DMS153 treated with DMSO at 0.1 percent for 48 hours (cell line): ENCODE data around the gene SREK1IP1.
"Not testable (repeated sequence)": the region's sequence is repeated elsewhere in the genome, so short reads cannot be mapped to it uniquely, and the experiment has no call there.

Source experiments
- DNase-seq: peaks from one replicate; lab custom pipeline; 2025; ENCODE audit not compliant: unreplicated experiment; lab: John Stamatoyannopoulos, UW

The SREK1IP1 gene

DNA sequence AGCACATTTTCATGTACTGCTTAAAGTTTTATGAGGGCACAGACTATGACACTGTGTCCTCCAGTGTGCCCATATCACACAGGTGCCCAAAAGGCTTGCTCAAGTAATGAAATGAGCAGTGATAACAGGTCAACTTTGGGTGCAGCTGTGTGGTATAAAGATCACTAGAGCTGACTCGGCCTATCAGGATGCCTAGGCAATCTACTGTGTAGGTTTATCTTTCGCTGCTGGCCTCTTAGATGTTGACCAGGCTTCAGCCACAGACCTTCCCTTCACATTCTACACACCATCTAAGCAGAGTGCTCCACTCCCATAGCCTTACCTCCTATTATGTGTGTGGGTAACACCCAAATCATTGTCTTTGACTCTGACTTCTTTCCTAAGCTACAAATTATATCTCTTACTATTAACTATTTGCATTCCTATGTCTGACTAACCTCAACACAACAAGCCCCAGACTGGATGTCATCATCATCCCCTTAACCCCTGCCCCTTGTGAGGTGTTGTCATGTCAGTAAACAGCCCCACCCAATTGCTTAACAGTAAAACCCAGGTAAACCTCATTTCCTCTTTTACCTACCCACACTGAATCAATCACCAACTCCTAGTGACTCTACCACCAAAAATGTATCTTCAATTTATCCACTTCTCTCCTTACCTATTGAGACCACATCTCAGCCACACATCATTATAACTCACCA lies 2.5 kb downstream of the SREK1IP1 start:
- DNase-seq = no peak

- DNase-seq = no peak
Measured at GRCh38 chr5:64763948-64764503, 4.5 kb downstream of the SREK1IP1 start.

GRCh38 chr5:64759960-64760660 lies 8.4 kb downstream of the SREK1IP1 start:
- DNase-seq = no peak

- DNase-seq = no peak
Measured at GRCh38 chr5:64758901-64759300, 9.6 kb downstream of the SREK1IP1 start.

GRCh38 chr5:64754066-64754465 lies 14.4 kb downstream of the SREK1IP1 start:
- no peak for DNase-seq

GRCh38 chr5:64749385-64749784 lies 19.1 kb downstream of the SREK1IP1 start:
- DNase-seq = no peak

DNA sequence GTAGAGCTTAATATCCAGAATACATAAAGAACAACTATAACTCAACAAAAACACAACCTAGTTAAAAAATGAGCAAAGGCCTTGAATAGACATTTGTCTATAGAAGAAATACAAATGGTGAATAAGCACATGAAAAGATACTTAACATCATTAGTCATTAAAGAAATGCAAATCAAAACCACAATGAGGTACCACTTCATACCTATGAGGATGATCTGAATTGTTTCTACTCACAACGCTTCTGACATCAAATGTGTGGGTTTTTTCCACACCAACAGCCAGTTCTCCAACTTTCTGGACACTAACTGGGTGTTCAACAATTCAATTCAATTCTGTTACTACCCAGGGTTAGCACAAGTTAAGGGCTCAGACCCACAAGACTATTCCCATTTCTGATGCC lies 22.0 kb downstream of the SREK1IP1 start:
- no peak for DNase-seq

DNA sequence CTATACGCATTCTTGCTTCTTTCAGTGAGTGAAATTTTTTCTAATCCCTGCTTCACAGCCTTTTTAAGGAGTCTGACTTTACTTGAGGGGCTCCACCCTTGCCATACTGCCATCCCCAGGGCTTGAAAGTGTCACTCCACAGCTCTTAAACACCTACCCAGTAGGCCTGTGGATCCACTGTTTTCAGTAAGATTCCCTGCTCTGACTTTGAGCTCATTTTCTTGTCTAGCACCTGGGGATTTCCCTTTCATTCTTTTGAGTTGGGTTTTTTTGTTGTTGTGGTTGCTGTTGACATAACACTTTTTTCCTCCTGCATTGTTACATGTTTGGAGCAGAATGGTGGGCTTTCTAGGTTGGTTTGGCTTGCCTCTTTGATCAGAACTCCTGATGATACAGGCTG lies 23.6 kb downstream of the SREK1IP1 start:
- DNase-seq = no peak

GRCh38 chr5:64742821-64743220 lies 25.7 kb downstream of the SREK1IP1 start:
- no peak for DNase-seq

GRCh38 chr5:64742411-64742810 lies 26.1 kb downstream of the SREK1IP1 start:
- DNase-seq = no peak

GRCh38 chr5:64727150-64727549 lies 41.3 kb downstream of the SREK1IP1 start:
- DNase-seq = no peak

DNA sequence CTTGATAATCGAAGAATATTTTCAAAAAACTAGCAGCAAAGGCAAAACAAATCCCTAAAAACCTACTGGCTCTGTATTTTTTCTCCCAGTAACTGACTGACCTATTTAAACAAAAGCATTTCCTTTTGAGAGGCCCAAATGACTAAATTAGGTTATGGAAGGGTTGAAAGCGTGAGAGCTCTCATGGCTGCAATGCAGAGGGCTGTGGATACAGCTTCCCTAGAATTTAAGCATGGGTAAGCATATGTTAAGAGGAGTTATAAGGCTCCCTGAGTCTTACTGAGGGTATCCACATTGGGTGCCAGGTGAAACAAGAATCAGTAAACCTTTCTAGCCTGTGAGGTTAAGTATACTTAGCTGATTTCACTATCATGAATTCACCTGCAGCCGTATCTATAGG lies 45.9 kb downstream of the SREK1IP1 start:
- DNase-seq = no peak

DNA sequence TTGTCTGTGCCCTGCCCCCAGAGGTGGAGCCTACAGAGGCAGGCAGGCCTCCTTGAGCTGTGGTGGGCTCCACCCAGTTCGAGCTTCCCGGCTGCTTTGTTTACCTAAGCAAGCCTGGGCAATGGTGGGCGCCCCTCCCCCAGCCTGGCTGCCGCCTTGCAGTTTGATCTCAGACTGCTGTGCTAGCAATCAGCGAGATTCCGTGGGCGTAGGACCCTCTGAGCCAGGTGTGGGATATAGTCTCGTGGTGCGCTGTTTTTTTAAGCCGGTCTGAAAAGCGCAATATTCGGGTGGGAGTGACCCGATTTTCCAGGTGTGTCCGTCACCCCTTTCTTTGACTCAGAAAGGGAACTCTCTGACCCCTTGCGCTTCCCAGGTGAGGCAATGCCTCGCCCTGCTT lies 54.0 kb downstream of the SREK1IP1 start:
- DNase-seq = not testable (repeated sequence)

- no peak for DNase-seq
Measured at GRCh38 chr5:64707191-64707590, 61.3 kb downstream of the SREK1IP1 start.

DNA sequence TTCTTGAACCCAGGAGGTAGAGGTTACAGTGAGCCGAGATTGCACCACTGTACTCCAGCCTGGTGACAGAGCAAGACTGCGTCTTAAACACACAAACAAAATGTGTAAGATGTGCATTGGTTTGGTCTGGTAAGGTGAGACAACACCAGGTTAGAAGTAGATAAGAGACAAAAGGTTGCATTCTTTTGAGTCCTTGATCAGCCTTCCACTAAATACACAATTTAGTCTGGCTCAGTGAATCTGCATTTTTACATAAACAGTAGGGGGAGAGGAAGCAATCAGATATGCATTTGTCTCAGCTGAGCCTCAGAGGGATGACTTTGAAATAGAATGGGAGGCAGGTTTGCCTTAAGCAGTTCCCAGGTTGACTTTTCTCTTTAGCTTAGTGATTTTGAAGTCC lies 62.4 kb downstream of the SREK1IP1 start:
- not testable (repeated sequence) for DNase-seq

DNA sequence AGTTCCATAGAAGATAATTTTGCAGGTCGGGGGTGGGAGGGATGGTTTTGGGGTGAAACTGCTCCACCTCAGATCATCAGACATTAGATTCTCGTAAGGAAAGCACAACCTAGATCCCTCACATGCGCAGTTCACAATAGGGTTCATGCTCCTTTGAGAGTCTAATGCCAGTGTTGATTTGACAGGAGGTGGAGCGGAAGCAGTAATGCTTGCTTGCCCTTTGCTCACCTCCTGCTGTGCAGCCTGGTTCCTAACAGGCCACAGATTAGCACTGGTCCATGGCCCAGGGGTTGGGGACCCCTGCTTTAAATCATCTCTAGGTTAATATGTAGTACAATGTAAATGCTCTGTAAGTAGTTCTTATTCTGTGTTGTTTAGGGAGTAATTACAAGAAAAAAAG lies 67.7 kb downstream of the SREK1IP1 start:
- DNase-seq = no peak

DNA sequence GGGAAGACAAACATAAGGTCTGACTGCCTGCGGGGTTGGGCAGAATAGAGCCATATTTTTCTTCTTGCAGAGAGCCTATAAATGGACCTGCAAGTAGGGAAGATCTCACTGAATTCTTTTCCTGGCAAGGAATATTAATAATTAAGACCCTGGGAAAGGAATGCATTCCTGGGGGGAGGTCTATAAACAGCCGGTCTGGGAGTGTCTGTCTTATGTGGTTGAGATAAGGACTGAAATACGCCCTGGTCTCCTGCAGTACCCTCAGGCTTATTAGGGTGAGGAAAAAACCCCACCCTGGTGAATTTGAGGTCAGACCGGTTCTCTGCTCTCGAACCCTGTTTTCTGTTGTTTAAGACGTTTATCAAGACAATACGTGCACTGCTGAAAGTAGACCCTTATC lies 72.1 kb downstream of the SREK1IP1 start:
- not testable (repeated sequence) for DNase-seq

DNA sequence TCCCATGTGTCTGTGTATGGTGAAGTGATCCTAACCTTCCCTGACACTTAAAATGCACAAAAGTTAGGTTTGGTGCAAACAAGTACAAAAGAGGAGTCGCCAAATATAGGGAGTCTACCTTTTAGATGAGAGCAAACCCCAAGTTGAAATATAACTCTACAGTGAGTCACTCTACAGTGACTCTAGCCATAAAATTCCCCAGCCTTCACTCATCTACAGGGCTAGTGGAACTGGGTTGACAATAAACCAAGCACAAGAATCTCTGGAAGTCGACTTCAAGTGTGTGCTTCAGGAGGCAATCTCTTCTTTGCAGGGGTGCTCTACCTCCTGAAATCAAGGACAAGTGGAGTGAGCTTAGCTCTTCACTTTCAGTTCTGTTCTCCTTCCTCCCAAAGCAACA lies 74.9 kb downstream of the SREK1IP1 start:
- DNase-seq = no peak

- DNase-seq = no peak
Measured at GRCh38 chr5:64691291-64691690, 77.2 kb downstream of the SREK1IP1 start.

DNA sequence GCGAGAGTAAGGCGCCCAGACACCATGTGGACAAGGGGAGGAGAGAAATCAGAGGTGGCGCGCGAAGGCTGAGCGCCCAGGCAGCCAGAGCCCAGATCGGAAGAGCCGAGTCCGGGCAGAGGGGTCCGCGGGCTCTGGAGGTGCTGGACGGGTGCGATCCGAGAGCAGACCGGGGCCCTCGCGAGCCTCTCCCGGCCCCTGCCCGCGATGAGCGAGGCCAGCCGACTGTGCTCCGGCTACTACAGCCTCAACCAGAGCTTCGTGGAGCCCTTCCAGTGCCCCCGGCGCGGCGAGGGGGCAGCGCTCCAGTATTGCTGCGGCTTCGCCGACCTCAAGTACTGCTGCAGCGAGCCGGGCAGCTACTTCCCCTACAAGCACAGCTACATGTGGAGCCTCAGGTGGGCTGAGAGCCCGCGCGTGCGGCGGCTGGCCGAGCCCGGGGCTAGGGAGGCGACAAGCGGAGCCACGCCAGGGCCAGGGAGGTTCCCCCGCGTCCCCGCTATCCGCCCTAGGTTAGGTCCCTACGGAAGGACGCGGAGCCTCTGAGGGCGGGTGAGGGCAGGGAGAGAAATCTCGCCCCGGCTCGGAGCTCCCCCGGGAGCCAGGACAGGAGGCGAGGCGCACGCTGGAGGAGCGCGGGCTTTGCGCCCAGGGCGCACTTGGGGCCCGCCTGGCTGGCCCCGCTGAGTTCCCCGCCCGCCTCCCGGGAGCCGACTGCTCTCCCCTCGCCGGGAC lies 77.9 kb downstream of the SREK1IP1 start, which contains the start of gene SHISAL2B:
Gene SHISAL2B, plus strand, starts transcription at position 87 of the 735 bp plus-strand sequence. Its CDS starts 121 bp downstream, at position 208.
- DNase-seq = peak; percentile 19

- no peak for DNase-seq
Measured at GRCh38 chr5:64690104-64690416, 78.4 kb downstream of the SREK1IP1 start.

DNA sequence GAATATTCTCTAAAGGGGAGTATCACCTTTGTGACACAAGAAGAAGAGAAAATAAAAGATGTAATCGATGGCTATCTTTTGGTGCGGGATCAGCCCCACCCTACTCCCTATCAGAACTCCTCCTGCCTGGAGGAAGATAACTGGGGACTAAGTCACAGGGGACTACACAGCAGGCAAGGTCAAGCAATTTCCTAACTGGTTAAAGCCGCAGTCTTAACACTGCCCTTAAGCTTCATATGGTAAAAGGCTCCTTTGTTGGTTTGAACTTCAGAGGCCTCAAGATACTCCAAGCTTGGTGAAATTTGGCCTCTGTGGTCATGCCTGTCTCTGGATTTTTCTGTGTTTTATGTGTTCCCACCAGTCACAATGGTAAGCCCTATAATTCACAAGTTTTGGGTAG lies 79.5 kb downstream of the SREK1IP1 start:
- DNase-seq = no peak
